Epithelial cell of proximal tubule (primary cell): ENCODE results near the gene NDUFS7. TPM values are rescaled to one million over a fixed set of nuclear protein-coding genes. Genes with fewer than 3 reads are reported as not detected.

Experiments used
- DNase-seq: peaks from one replicate; pipeline ENCODE4 v3.0.0-alpha.2; 2011; ENCODE audit warnings: low read depth
- H3K4me3 ChIP-seq: 2 replicates; pipeline ENCODE4 v1.5.1; 2011; ENCODE audit warnings: low read depth, mild to moderate bottlenecking, low read length
- total RNA-seq: library from RNA; depleted of rRNA; stranded (reverse); fragments of >200 nt; gene quantifications from 2 replicates; pipeline ENCODE4 v1.2.3, GENCODE V29; 2015
- TF ChIP-seq, protein P1 (sequence below): conservative IDR thresholded peaks from 2 replicates; pipeline ENCODE4 v1.5.1; 2012; ENCODE audit warnings: low read depth, mild to moderate bottlenecking, low read length

The NDUFS7 gene
- total RNA-seq, 1 donor from 2014 or later = 174 TPM

- no peak for DNase-seq
- H3K4me3 ChIP-seq = no peak overlapping the region
- TF ChIP-seq, protein P1, sequence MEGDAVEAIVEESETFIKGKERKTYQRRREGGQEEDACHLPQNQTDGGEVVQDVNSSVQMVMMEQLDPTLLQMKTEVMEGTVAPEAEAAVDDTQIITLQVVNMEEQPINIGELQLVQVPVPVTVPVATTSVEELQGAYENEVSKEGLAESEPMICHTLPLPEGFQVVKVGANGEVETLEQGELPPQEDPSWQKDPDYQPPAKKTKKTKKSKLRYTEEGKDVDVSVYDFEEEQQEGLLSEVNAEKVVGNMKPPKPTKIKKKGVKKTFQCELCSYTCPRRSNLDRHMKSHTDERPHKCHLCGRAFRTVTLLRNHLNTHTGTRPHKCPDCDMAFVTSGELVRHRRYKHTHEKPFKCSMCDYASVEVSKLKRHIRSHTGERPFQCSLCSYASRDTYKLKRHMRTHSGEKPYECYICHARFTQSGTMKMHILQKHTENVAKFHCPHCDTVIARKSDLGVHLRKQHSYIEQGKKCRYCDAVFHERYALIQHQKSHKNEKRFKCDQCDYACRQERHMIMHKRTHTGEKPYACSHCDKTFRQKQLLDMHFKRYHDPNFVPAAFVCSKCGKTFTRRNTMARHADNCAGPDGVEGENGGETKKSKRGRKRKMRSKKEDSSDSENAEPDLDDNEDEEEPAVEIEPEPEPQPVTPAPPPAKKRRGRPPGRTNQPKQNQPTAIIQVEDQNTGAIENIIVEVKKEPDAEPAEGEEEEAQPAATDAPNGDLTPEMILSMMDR = no peak
Measured at GRCh38 chr19:1422360-1422759, 38.7 kb downstream of the NDUFS7 start.

- DNase-seq = no peak
- TF ChIP-seq, protein P1 = no peak
- H3K4me3 ChIP-seq = no peak overlapping the region
Measured at GRCh38 chr19:1422943-1423342, 39.2 kb downstream of the NDUFS7 start.

DNA sequence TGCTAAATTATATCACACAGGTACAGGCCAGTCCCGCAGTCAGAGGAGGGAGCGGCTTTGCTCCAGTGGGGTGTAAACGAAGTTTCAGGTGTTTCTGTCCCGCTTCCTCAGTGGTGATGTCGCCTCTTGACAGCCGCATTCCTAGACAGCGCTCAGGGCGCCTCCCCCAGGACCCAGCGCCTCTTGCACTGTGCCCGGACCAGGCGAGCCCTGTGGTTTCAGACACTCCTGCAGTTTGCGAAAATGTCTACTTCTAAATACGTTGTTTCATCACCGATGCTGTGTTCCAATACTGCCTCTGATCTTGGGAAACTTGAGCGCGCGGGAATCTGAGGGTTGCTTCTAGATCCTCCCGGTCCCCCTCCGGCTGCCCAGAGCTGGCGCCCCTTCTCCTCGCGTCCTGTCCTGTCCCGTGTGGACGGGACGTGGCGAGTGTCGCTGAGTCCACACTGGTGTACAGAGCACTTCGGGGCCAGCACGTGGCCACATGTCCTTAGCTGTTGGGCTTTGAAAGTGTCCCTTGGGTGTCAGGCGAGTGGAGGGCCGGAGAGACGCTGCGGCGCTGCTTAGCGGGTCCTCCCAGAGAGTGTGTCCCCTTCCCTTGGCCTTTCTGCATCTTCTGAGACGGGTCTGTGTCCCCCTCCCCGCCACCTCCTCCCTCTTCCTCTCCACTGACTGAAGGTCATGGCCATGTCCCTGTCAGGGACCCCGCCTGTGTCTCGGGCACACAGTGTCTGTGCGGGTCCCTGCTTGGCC is 39.9 kb downstream of the NDUFS7 start:
- no peak overlapping the region for H3K4me3 ChIP-seq
- DNase-seq = no peak

DNA sequence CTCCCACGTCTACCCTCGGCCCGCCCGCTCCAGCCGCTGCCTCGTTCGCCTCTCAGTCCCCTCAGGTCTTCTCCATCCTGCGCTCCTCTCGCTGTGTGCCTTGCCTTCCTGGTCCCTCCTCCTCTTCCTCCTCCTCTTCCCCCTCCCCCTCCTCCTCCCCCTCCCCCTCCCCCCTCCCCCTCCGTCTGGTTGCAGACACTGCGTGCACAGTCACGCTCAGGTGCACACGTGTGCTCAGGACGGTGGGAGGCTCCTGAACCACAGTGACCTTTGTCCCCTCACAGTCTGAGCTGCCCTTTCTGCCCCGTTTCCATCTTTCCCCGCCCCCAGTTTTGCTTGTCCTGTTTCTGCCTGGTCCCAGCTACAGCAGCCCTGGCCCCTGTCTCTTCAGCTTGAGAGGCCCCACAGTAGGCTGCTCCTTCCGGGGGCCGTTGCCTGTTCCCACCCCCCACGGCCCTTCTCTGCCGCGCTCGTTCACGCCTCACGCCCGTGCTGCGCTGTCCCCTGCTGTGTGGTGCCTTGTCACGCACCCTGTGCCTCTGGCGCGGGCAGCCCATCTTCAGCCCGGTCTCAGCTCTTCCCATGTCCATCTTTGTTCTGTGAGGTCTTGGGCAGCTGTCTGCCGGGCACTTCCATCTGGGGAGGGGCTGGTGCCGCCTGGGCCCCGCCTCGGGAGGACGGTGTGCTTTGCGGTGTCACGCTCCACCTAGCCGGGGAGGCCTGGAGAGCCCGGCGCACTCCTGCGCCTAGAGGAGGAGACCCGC is 40.7 kb downstream of the NDUFS7 start:
- no peak overlapping the region for H3K4me3 ChIP-seq
- no peak for DNase-seq
- TF ChIP-seq, protein P1 = no peak

More for the DNA sequence above, 39.9 kb downstream of the NDUFS7 start:
- TF ChIP-seq, protein P1 = no peak

DNA sequence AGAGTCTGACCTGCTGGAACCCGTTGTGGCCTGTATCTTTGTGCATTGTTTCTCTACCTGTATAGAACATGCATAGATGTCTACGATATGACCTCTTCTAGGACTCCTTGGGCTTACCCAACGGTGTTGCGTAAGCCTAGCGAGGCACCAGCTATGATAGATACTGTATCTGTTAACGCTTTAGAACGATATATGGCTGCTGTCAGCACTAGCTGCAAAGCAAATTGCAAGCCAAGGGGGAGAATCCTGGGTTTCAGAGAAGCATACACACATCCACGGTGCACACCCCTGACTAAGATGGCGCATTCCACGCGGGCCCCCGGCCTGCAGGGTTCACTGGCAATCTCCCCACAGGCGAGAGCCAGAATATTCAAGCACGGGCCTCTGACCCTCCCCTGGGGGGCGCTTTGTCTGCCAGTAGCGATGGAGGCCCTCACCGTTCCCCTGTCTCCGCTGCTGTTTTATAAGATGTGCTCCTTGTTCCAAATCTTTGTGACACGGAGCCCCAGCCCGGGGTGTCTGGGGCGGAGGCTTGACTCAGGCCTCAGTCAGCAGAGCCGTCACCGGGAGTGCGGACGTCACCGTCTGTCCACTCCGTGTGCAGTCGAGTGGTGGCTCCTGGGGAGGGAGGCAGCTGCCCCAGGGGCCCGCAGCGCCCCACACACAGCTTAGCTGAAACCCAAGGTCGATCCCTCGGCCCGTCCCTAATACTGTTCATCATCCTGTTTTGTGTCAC is 41.6 kb downstream of the NDUFS7 start:
- TF ChIP-seq, protein P1 = no peak
- no peak for DNase-seq
- no peak overlapping the region for H3K4me3 ChIP-seq

DNA sequence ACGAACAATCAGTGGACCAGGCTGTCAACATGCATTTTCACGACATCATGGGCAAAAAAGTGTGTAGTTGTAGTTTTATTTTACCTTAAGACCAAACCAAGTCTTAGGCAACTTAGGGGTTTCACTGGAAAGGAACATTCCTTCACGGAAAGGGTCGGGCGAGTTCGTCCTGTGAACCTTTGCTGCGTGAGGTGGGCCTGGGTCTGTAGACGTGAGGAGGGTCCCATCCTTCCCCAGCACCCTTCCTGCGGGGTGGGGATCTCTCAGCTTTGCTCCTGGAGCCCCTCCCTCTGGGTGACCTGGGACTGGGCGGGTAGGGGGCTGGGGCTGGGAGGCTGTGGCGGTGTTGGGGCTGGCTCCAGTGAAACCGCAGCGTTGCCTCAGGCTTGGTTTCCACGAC is 42.2 kb downstream of the NDUFS7 start:
- no peak for DNase-seq
- TF ChIP-seq, protein P1 = no peak
- H3K4me3 ChIP-seq = no peak overlapping the region
